GM18499 (cell line): ENCODE data around the gene ZNF580.
A peak's percentile ranks its signal among the peaks of the same experiment; 100 is the strongest.

Source experiments
- ATAC-seq: cut with Tn5 transposase; IDR thresholded peaks from one replicate; pipeline ENCODE4 v1.9.1; 2021; ENCODE audit warnings: moderate number of reproducible peaks; ENCODE audit not compliant: insufficient read depth, unreplicated experiment

Gene ZNF580

DNA sequence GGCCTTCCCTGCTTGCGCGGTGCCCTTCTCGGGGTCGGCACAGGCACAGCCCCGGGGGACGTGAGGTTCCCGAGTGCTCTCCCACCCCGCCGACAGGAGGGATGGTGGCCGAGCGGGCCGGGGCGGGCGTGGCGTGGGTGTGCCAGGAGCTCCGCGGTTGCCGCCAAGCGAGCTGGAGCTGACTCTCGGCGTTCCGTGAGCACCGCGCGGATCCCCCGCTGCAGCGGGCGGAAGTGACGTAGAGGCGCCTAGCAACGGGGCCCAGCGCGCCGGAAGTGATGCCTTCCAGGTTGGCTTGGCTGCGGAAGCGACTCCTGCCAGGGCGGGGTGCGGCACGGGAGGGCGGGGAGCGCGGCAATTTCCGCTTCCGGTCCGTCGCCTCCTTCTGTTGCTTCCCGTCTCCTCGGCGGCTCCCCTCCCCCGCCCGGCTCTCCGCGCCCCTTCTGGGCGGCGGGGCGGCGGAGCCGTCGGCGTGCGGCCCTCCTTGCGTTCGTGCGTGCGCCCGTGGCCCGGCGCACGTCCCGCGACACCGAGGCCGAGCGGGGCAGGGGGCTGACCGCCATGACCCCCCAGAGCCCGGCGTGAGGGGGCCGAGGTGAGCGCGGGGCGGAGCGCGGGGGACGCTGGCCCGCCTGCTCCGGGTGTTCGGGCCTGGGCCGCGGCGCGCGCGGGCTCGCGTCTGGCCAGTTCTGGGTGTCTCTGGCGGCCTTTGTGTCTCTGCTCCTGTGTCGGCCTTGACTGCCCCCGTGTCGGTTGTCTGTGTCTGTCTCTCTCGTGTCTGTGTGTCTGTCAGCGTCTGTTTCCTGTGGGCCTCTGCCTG, 34.2 kb downstream of the ZNF580 start, which contains the start of gene EPN1:
EPN1 (plus strand) TSS at position 386 of the 820 bp plus-strand sequence. CDS start 3,402 bp downstream, outside the sequence.
- ATAC-seq, result no peak

GRCh38 chr19:55675661-55676354, 35.0 kb downstream of the ZNF580 start:
- no peak for ATAC-seq

DNA sequence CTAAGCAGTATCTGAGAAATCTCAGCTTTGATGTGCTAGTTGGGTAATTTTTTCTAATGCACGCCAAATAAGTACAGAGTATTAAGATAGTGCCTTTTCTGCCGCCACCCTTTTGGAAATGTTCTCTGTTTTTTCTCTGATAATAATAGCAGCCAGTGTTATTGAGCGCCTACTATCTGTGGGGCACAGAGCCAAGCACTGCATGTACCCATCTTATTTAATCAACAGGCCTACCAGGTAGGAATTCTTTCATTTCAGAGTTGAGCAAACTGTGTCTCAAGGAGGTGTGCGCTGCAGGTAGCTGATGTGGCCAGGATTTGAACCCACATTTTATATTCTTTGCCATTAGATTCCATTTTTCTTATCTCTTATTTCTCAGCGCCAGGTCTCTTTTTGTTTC, 35.6 kb downstream of the ZNF580 start:
- ATAC-seq, result no peak

DNA sequence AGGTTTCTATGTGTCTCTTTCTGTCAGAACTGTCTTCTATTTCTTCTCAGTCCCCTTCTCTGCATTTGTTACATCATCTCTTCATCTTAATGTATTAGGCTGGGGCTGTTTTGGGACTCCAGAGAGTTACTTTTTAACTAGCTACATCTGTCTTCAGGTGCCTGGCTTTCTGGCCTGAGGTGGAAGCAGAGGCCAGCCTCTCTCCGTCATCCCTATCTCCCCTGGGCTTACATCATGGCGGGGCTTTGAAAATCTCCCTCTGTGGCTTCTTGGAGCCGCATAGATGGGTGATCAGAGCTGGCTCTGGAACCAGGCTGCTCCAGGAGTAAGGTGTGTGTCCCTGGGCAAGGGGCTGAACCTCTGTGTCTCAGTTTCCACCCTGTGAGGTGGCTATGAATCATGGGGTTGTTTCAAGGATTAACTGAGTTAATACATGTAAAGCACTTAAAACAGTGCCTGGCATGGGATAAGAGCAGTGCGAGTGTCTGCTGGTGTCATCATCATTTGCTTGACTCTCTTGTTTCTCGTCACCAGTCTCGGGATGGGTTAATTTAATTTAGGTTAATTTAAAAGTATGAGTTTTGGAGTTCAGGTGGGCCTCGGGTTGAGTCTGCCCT, 36.2 kb downstream of the ZNF580 start:
- ATAC-seq, result no peak

DNA sequence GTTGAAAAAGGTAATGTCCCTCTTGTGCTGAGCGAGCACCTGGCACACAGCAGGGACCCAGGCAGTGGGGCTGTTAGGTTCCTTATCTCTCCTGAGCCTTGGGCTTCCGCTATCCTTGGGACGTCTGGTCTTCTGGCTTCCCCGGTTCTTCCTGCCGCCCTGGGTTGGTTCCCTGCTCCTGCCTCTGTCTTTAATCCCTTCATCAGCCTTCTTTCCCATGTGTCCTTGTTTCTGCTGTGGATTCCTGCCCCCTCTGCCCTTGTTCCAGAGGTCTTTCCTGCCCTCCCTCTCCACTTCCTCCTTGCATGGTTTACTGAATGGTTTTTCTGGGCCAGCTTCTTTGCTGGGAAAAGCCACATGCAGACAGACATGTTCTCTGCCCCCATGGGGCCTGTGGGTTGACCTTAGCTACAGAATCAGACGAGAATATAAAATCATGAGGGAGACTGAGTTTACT, 36.8 kb downstream of the ZNF580 start:
- ATAC-seq, result no peak

DNA sequence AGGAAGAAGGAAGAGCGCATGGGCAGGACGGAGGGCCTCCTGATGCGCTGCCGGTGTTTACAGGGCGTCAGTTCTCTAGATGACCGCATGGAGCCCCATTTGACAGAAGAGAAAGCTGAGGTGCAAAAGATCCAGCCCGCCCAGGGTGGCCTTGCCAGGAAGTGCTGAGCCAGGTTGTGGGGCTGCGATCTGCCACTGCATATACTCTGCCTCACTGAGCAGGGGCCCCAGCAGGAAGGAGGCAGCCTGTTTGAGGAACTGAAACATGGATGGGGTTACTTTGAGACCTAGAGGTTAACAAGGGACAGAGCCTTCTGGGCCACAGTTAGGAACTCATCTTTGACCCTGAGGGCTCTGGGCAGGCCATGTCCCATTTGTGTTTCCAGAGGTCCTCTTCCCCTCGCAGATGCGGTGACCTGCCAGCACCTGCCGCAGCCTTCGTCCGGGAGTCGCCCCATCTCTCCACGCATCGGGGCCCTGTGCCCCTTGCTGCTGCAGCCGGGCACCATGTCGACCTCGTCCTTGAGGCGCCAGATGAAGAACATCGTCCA, 37.4 kb downstream of the ZNF580 start:
- ATAC-seq, result peak; percentile 71

DNA sequence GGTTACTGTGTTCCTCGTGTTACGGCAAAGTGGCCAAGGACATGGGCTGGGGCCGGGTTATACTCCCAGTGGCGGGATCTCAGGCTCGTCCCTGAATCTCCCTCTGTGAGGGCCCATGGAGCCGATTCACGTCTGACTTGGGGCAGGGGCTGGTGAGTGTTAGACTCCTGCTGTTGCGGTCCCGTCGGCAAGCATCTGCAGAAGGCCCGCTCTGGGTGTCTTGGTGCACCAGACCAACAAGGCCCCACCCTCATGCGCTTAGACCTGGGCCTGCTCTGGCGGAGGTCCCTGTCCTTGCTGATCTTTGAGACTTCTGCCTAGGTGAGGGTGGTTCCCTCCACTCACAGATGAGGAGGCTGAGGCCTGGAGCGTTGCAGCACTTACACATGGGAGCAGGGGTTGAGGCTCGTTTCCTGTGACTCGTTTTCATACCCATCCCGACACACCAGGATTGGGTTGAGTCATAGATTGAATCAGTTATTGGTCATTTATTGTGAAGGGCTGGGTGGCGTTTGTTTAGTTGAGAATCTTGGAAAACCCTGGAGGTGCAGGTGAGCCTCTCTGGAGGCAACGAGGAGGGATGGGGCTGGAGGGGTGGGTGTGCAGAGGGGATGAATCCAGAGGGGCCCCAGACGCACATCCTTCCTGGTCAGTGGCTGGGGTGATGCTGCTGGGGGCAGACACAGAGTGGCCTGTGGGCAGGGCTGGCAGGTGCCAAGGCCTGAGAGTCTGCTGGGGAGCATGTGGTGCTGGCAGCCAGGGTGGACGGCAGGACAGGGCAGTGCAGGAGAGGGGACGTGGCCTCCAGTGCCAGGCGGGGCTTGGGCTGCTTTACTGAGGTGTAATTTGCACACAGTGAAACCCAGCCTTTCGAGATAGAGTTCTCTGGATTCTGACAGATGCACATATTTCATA, 38.8 kb downstream of the ZNF580 start:
- ATAC-seq, result no peak

- ATAC-seq, result no peak
Measured at GRCh38 chr19:55680339-55681130, 39.7 kb downstream of the ZNF580 start.

- ATAC-seq, result no peak
Measured at GRCh38 chr19:55681131-55682092, 40.6 kb downstream of the ZNF580 start.

GRCh38 chr19:55683449-55684261, 42.9 kb downstream of the ZNF580 start:
- no peak for ATAC-seq

- no peak for ATAC-seq
Measured at GRCh38 chr19:55684946-55685681, 44.3 kb downstream of the ZNF580 start.

DNA sequence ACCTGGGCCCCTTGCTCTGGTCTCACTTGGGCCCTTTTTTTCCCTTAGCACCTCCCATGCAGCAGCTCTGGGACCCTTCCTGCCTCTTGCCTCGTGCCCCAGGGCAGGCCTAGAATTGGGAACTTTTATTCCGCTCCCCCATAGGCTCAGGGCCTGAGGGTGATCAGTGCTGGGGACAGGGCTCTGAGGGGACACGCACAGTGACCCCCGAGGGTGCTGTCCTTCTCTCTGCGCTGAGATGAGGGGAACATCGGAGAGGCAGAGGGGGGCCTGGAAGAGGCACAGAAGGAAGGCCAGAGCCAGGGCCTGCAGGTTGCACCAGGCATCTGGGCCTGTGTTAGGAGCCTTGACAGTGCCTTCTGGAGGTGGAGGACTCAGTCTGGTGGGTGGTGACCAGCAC, 45.0 kb downstream of the ZNF580 start:
- ATAC-seq, result no peak

DNA sequence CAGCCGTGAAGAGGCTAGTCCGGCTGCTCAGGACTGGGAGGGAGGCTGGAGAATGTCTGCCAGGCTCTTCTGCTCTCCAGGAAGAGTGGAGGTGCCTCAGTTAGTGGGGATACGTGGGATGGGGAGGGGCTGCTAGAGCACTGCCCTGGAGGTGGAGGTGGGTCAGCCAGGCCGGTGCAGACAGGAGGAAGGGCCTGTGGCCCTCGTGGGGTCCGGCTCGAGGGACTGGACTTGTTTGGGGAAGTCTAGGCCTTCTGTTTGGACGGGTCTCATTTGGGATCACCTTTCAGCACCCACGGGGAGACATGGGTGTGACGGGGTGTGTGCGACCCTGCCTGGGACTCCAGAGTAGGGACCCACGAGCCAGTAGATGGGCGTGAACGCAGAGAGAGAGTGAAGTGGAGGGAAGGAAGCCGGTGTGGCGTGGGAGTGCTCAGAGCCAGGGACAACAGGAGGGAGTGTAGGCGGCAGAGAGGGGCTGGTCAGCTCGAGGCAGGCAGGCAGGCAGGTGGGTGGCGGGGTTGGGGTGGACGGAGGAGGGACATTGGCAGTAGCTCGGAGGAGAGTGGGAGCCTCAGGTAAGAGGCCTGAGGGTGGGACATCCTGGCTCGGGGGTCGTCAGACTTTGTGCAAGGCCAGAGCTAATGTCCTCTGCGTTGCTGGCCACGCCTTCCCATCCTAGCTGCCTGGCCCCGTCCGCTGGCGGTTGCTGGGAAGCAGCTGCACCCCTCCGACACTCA, 45.7 kb downstream of the ZNF580 start:
- no peak for ATAC-seq

GRCh38 chr19:55687281-55688201, 46.7 kb downstream of the ZNF580 start:
- no peak for ATAC-seq
